ENCODE measurements around the gene CIT. TPM values are rescaled to one million over a fixed set of nuclear protein-coding genes. Genes with fewer than 3 reads are reported as not detected.
A peak's percentile ranks its signal among the peaks of the same experiment; 100 is the strongest.

Gene CIT
- total and polyA plus RNA-seq, 2 donors (not counting 3 experiments of a cell fraction or from before 2014, with no cell fraction given): 13.3 to 61.8 TPM

GRCh38 chr12:119644930-119645329 is 232.2 kb downstream of the CIT start:
- Histone ChIP-seq H3K79me2 (ENCODE audit: control insufficient read depth, insufficient read depth, low read length) (no peaks in the 10 kb centered on the region), H3K4me2 (ENCODE audit: insufficient read depth, low read length) (no peak overlapping the region), H4K20me1 (replicated peaks; ENCODE audit: control insufficient read depth, extremely low read depth, insufficient read depth, low read length) (no peaks in the 10 kb centered on the region), H3K4me1 (ENCODE audit: control insufficient read depth, extremely low read depth, insufficient read depth, low read length) (no peaks in the 10 kb centered on the region), H2AFZ (ENCODE audit: low read depth, low read length) (no peak overlapping the region), H3K9ac (replicated peaks; ENCODE audit: extremely low read depth, insufficient read depth, low read length) (no peak overlapping the region), H3K27ac (ENCODE audit: insufficient read depth, low read depth, low read length) (no peak overlapping the region), H3K36me3 (ENCODE audit: control insufficient read depth in 2 of 2, extremely low read depth in 1 of 2, insufficient read depth in 2 of 2, low read length in 2 of 2) (no peaks in the 10 kb centered on the region), H3K9me3 (replicated peaks; ENCODE audit: control insufficient read depth, insufficient read depth, low read length) (no peaks in the 10 kb centered on the region), H3K4me3 (replicated peaks in 1 of 3; ENCODE audit: insufficient read depth in 1 of 3, low read depth in 1 of 3, low read length in 3 of 3) (no peak overlapping the region), H3K9me1 (replicated peaks; ENCODE audit: control insufficient read depth, extremely low read depth, insufficient read depth, low read length) (no peaks in the 10 kb centered on the region), H3K27me3 (ENCODE audit: control insufficient read depth in 2 of 2, insufficient read depth in 2 of 2, low read length in 2 of 2) (no peaks in the 10 kb centered on the region)
- POLR2A ChIA-PET: no interaction called here
- no peak for FAIRE-seq
- TF ChIP-seq GATA2 (IDR thresholded peaks at IDR 0.05; ENCODE audit: insufficient read depth, insufficient read length, low read depth, low read length): no peak
- no peak for TF ChIP-seq POLR2AphosphoS5 (IDR thresholded peaks at IDR 0.05; ENCODE audit: insufficient read depth, low read depth, low read length)
- TF ChIP-seq FOS (IDR thresholded peaks at IDR 0.05; ENCODE audit: borderline replicate concordance, insufficient read depth, low read length): no peak
- no peak for TF ChIP-seq CTCF (IDR thresholded peaks at IDR 0.05; ENCODE audit: extremely low read depth in 1 of 2, insufficient read depth in 1 of 2, low read depth in 1 of 2, low read length in 2 of 2)
- no peak for DNase-seq (ENCODE audit: low read depth, low spot score)
- dilution Hi-C loops (cut with MboI; ENCODE audit: extremely low pct_ligation_motif_present, low sequenced_read_pairs): no loop called here
- intact Hi-C loops (cut with micrococcal nuclease): no loop called here
- BruUV-seq (replicated peaks): no TSS peak
- CTCF ChIA-PET: interaction anchor here (0.7 to 1.1 kb wide), 2 partner anchors 9 to 66 kb away, joined by 3 read pairs; no protein-coding TSS in a partner anchor

GRCh38 chr12:119642986-119643385 is 234.1 kb downstream of the CIT start:
- Histone ChIP-seq H3K4me3 (replicated peaks in 1 of 3; ENCODE audit: insufficient read depth in 1 of 3, low read depth in 1 of 3, low read length in 3 of 3) (no peak overlapping the region), H3K4me2 (ENCODE audit: insufficient read depth, low read length) (no peak overlapping the region), H2AFZ (ENCODE audit: low read depth, low read length) (no peak overlapping the region), H3K9ac (replicated peaks; ENCODE audit: extremely low read depth, insufficient read depth, low read length) (no peak overlapping the region), H3K9me3 (replicated peaks; ENCODE audit: control insufficient read depth, insufficient read depth, low read length) (no peaks in the 10 kb centered on the region), H3K27ac (ENCODE audit: insufficient read depth, low read depth, low read length) (no peak overlapping the region), H3K27me3 (ENCODE audit: control insufficient read depth in 2 of 2, insufficient read depth in 2 of 2, low read length in 2 of 2) (no peaks in the 10 kb centered on the region), H4K20me1 (replicated peaks; ENCODE audit: control insufficient read depth, extremely low read depth, insufficient read depth, low read length) (no peaks in the 10 kb centered on the region), H3K79me2 (ENCODE audit: control insufficient read depth, insufficient read depth, low read length) (no peaks in the 10 kb centered on the region), H3K4me1 (ENCODE audit: control insufficient read depth, extremely low read depth, insufficient read depth, low read length) (no peaks in the 10 kb centered on the region), H3K9me1 (replicated peaks; ENCODE audit: control insufficient read depth, extremely low read depth, insufficient read depth, low read length) (no peaks in the 10 kb centered on the region), H3K36me3 (ENCODE audit: control insufficient read depth in 2 of 2, extremely low read depth in 1 of 2, insufficient read depth in 2 of 2, low read length in 2 of 2) (no peaks in the 10 kb centered on the region)
- FAIRE-seq: no peak
- CTCF ChIA-PET: interaction anchor here (0.6 to 1.9 kb wide), 10 partner anchors 8 to 230 kb away, joined by 3 to 11 read pairs (median 4); no protein-coding TSS in a partner anchor
- no peak for DNase-seq (ENCODE audit: low read depth, low spot score)
- TF ChIP-seq JUN (IDR thresholded peaks at IDR 0.05; ENCODE audit: borderline replicate concordance, insufficient read depth, insufficient read length, low read depth) (no peak), CTCF (IDR thresholded peaks at IDR 0.05; ENCODE audit: extremely low read depth in 1 of 2, insufficient read depth in 1 of 2, low read depth in 1 of 2, low read length in 2 of 2) (peak; percentile 26 to 32), POLR2AphosphoS5 (IDR thresholded peaks at IDR 0.05; ENCODE audit: insufficient read depth, low read depth, low read length) (no peak), GATA2 (IDR thresholded peaks at IDR 0.05; ENCODE audit: insufficient read depth, insufficient read length, low read depth, low read length) (no peak), MYC (IDR thresholded peaks at IDR 0.05; ENCODE audit: low read depth, low read length) (no peak), EZH2 (IDR thresholded peaks at IDR 0.05; ENCODE audit: borderline replicate concordance, low read depth, low read length, severe bottlenecking) (no peak), POLR2A (IDR thresholded peaks at IDR 0.05; ENCODE audit: low read depth, low read length) (no peak)
- BruUV-seq (replicated peaks): no TSS peak
- dilution Hi-C loops (cut with MboI; ENCODE audit: extremely low pct_ligation_motif_present, low sequenced_read_pairs) (no loop called here), intact Hi-C loops (cut with micrococcal nuclease) (no loop called here)
- POLR2A ChIA-PET: no interaction called here
